GM13977 (cell line): ENCODE measurements around the gene TFF3.

Experiments used
- DNase-seq: peaks from one replicate; pipeline ENCODE4 v3.0.0; 2012; ENCODE audit warnings: low spot score
- CTCF ChIP-seq: IDR thresholded peaks from 2 replicates; pipeline ENCODE4 v1.5.1; 2012; ENCODE audit warnings: mild to moderate bottlenecking, control low read depth; ENCODE audit not compliant: insufficient read depth; ENCODE audit errors: extremely low read depth, missing control alignments
- in situ Hi-C: fragments of 300-500 bp; cut with MboI; formaldehyde crosslinking; loops from one replicate; pipeline ENCODE4 v1.12.0; 2022; ENCODE audit warnings: low sequenced_read_pairs, low pct_unique_long_range_greater_than_20kb, mixed read lengths, inconsistent platforms; ENCODE audit not compliant: unreplicated experiment

TFF3 gene

DNA sequence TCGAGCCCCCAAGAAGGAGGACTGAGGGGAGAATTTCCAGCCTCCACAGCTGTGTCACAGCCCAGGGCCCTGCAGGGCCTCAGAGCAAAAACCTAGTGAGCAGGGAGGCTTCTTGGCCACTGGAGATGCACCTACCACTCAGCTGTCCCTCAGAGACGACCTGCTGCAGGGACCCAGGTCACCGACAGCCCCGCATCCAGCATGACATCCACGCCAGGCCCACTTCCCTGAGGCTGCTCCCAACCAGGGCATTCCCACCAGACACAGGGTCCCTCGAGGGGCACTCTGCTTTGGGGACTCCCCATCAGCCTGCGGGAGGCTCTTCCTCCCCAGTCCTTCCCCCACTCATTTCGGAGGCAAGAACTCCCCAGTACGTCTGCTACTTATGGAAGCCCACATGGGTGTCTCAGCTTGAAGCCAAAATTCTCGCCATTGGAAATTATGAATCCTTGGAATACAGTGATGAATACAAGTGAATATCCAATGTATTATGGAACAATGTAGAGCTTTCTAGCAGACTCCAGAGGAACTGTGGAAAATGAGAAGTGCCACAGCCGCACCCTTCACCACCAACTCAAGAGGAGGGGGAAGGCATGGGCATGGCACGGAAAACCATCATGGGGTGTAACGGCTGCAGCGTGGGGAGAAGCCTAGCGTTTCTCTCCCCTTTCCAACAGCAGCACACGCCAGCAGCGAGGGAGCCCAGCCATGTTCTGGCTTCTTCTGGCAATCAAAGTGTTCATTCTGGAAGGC, 6.9 kb downstream of the TFF3 start:
- in situ Hi-C loops = no loop called here
- no peak for DNase-seq
- no peak for TF ChIP-seq CTCF

DNA sequence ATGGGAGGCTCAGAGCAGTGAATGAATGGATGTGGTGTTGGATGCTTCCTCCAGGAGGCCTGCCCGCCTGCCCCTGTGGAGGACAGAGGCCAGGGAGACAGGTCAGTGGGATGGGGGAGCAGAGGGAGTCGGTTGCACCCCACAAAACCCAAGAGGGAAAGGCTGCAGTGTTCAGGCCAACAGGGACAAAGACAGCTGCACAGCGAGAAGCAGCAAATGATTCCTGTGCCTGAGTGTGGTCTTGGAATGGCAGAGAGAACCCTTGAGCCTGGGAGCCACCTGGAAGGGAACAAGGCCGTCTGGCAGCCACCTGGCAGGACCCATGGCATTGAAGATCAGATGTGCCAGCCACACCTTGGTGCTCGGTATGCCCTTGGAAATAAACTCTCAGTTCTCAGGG, 8.1 kb downstream of the TFF3 start:
- no peak for DNase-seq
- TF ChIP-seq CTCF = no peak
- in situ Hi-C loops = no loop called here

DNA sequence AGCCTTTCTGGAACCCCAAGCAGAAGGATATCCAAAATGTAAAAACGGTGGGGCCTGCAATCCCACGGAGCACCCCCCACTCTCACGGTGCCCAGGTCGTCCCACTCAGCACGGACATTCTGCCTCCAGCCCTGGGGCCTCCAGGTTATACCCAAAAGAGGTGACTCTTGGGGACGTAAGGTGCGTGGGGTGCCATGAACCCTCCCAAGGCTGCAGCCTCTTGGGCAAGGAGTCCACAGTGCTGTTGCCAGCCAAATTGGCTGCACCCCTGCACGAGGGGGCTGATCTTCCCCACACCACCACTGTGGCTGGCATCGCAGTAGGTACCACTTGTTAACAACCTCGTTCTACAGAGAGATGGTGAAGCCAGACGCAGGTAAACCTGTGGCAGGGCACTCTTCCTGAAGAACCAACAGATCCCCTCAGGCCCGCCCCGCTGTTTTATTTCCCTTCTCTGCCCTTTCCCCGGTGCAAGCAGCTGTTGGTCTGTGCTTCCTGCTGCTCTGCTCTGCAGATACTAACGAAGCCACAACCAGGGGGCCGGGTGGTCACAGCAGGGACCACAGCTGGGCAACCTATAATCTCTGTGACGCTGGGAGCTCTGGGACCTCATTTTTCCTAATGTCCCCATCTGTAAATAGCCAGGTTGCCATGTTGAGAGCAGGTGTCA, 8.7 kb downstream of the TFF3 start:
- no peak for TF ChIP-seq CTCF
- in situ Hi-C loops = no loop called here
- DNase-seq = no peak

GRCh38 chr21:42305707-42306147, 9.5 kb downstream of the TFF3 start:
- TF ChIP-seq CTCF = no peak
- in situ Hi-C loops = no loop called here
- DNase-seq = no peak

GRCh38 chr21:42304556-42305454, 10.4 kb downstream of the TFF3 start:
- in situ Hi-C loops = no loop called here
- TF ChIP-seq CTCF = no peak
- DNase-seq = no peak

GRCh38 chr21:42303443-42303842, 11.8 kb downstream of the TFF3 start:
- TF ChIP-seq CTCF = no peak
- in situ Hi-C loops = no loop called here
- DNase-seq = no peak
